ENCODE data around the gene GPSM1.

GPSM1 gene

GRCh38 chr9:136335296-136336155, 8.2 kb downstream of the GPSM1 start:
- no peak for DNase-seq

- DNase-seq, result no peak
Measured at GRCh38 chr9:136336156-136336870, 9.0 kb downstream of the GPSM1 start.

- no peak for DNase-seq
Measured at GRCh38 chr9:136336881-136337280, 9.5 kb downstream of the GPSM1 start.

GRCh38 chr9:136337416-136338395, 10.4 kb downstream of the GPSM1 start:
- DNase-seq, result no peak

- DNase-seq, result no peak
Measured at GRCh38 chr9:136338511-136338910, 11.2 kb downstream of the GPSM1 start.

GRCh38 chr9:136339173-136339957, 12.0 kb downstream of the GPSM1 start:
- DNase-seq, result peak; percentile 22 to 70

- DNase-seq, result no peak
Measured at GRCh38 chr9:136339958-136340310, 12.6 kb downstream of the GPSM1 start.

- no peak for DNase-seq
Measured at GRCh38 chr9:136340356-136341041, 13.2 kb downstream of the GPSM1 start.

GRCh38 chr9:136341042-136341655, 13.8 kb downstream of the GPSM1 start:
- no peak for DNase-seq

GRCh38 chr9:136341769-136342168, 14.4 kb downstream of the GPSM1 start:
- no peak for DNase-seq

GRCh38 chr9:136342181-136343120, 15.1 kb downstream of the GPSM1 start:
- DNase-seq, result peak; percentile 61 to 91

GRCh38 chr9:136343121-136343883, 16.0 kb downstream of the GPSM1 start:
- DNase-seq, result no peak

GRCh38 chr9:136343884-136344269, 16.5 kb downstream of the GPSM1 start:
- no peak for DNase-seq

- DNase-seq, result no peak
Measured at GRCh38 chr9:136344544-136345280, 17.4 kb downstream of the GPSM1 start.

GRCh38 chr9:136345281-136346156, 18.2 kb downstream of the GPSM1 start:
- DNase-seq, result no peak

GRCh38 chr9:136346157-136346481, 18.8 kb downstream of the GPSM1 start:
- DNase-seq, result no peak

- DNase-seq, result no peak
Measured at GRCh38 chr9:136346927-136347465, 19.7 kb downstream of the GPSM1 start.
